Nephron (organoid): ENCODE measurements around the gene KIF22.

ENCODE experiments used
- H3K27ac Mint-ChIP-seq, 3 experiments: 2 replicates each; pipeline ENCODE4 v1.8.0; 2020; ENCODE audit warnings: mixed read lengths in 3 of 3, mild to moderate bottlenecking in 2 of 3, moderate library complexity in 1 of 3
- H3K27me3 Mint-ChIP-seq: 2 replicates; pipeline ENCODE4 v1.8.0; 2021; ENCODE audit warnings: low read depth, mild to moderate bottlenecking, moderate library complexity, mixed read lengths
- H3K36me3 Mint-ChIP-seq: 2 replicates; pipeline ENCODE4 v1.8.0; 2020; ENCODE audit warnings: low read depth, mixed read lengths
- H3K4me1 Mint-ChIP-seq: 2 replicates; pipeline ENCODE4 v1.8.0; 2020; ENCODE audit warnings: mixed read lengths
- H3K4me3 Mint-ChIP-seq, 3 experiments: 2 replicates each; pipeline ENCODE4 v1.8.0; 2020; ENCODE audit warnings: mild to moderate bottlenecking in 3 of 3, mixed read lengths in 3 of 3, moderate library complexity in 2 of 3
- H3K9me3 Mint-ChIP-seq: 2 replicates; pipeline ENCODE4 v1.8.0; 2020; ENCODE audit warnings: mixed read lengths
- CTCF ChIP-seq, 3 experiments: fragments of 200-600 bp; sonication (generic); IDR thresholded peaks; one replicate each; pipeline ENCODE4 v1.5.0; 2021; ENCODE audit warnings: antibody characterized with exemption in 3 of 3; ENCODE audit not compliant: unreplicated experiment in 3 of 3

KIF22 gene

DNA sequence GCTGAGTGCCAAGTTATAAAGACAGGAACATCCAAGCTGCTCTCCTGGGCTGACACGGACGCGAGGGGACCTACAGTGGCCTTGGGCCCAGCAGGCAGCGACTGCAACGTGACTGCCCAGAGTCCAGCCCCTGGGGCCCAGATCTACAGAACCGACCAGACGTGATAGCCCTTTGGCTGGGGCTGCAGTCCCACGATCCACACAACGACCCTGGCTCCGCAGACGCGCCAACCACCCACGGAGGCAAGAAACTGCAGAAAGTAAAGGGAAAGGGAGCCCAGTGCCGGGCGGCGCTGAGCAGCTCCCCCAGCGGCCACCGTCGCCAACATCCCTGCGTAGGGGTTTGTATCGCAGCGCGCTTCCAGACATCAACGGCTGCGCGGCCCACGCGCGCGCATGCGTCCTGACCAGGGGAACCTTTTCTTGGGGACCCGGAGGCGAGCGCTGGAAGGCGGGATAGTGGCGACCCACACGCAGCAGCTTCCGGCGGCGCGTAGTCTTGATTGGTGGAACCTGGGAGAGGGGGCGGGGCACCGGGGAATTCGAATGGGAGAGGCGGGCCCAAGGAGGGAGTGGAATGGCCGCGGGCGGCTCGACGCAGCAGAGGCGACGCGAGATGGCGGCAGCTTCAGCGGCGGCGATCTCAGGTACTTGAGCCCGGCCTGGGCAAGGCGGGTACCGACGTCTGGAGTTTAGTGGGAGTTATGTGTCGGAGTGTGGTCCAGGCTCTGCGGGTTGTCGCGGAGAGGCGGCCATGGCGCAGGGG, at the start of gene KIF22:
Gene KIF22, plus strand, starts transcription at position 569 of the 766 bp plus-strand sequence. Its CDS starts 9 bp downstream, at position 578.
- Mint-ChIP-seq H3K27me3 (no peaks in the 10 kb centered on the region), H3K27ac (peak within 1 kb of the TSS; percentile 99 to 100 (median 99)), H3K4me3 (peak within 1 kb of the TSS; percentile 97 to 99 (median 98)), H3K36me3 (peaks cover 13% of the 10 kb centered on the region), H3K4me1 (peaks cover 33% of the 10 kb centered on the region), H3K9me3 (no peaks in the 10 kb centered on the region)
- peak; percentile 67 to 81 (median 69) for TF ChIP-seq CTCF (IDR thresholded peaks at IDR 0.05; ENCODE audit: unreplicated experiment in 3 of 3)

- Mint-ChIP-seq H3K4me1 (no peaks in the 10 kb centered on the region), H3K27ac (no peak overlapping the region), H3K27me3 (no peaks in the 10 kb centered on the region), H3K36me3 (no peaks in the 10 kb centered on the region), H3K4me3 (no peak overlapping the region), H3K9me3 (no peaks in the 10 kb centered on the region)
- no peak for TF ChIP-seq CTCF (IDR thresholded peaks at IDR 0.05; ENCODE audit: unreplicated experiment in 3 of 3)
Observed at GRCh38 chr16:29742683-29743275, 47.8 kb upstream of the KIF22 start.

DNA sequence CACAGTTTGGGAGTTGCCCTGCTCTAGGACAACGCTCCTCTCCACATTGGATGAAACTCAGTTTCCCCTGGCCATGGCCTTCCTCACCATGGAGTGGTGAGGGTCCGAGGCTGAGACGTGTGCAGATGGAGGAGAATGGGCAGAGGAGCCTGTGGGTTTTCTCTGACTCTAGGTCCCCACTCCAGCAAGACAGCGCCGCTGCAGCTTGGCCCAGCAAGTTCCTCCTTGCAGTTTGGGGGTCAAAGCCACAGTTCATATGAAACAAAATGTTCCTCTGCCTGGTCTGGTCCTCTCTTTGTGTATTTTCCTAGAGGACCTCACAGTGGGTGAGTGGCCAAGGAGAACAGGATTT, 47.1 kb upstream of the KIF22 start:
- no peak overlapping the region for H3K27ac Mint-ChIP-seq
- no peaks in the 10 kb centered on the region for H3K4me1 Mint-ChIP-seq

GRCh38 chr16:29743827-29744531, 46.6 kb upstream of the KIF22 start:
- no peaks in the 10 kb centered on the region for H3K36me3 Mint-ChIP-seq
- no peak overlapping the region for H3K27ac Mint-ChIP-seq
- no peaks in the 10 kb centered on the region for H3K27me3 Mint-ChIP-seq

More for the DNA sequence above, 47.1 kb upstream of the KIF22 start:
- no peaks in the 10 kb centered on the region for H3K27me3 Mint-ChIP-seq
- no peak for TF ChIP-seq CTCF (IDR thresholded peaks at IDR 0.05; ENCODE audit: unreplicated experiment in 3 of 3)
- H3K4me3 Mint-ChIP-seq = no peak overlapping the region
- no peaks in the 10 kb centered on the region for H3K9me3 Mint-ChIP-seq
- no peaks in the 10 kb centered on the region for H3K36me3 Mint-ChIP-seq

GRCh38 chr16:29744541-29745101, 45.9 kb upstream of the KIF22 start:
- H3K4me1 Mint-ChIP-seq = no peaks in the 10 kb centered on the region
- TF ChIP-seq CTCF (IDR thresholded peaks at IDR 0.05; ENCODE audit: unreplicated experiment in 3 of 3) = no peak
- no peaks in the 10 kb centered on the region for H3K36me3 Mint-ChIP-seq
- no peaks in the 10 kb centered on the region for H3K9me3 Mint-ChIP-seq
- no peak overlapping the region for H3K27ac Mint-ChIP-seq
- H3K4me3 Mint-ChIP-seq = no peak overlapping the region
- no peaks in the 10 kb centered on the region for H3K27me3 Mint-ChIP-seq

More at GRCh38 chr16:29743827-29744531, 46.6 kb upstream of the KIF22 start:
- no peak for TF ChIP-seq CTCF (IDR thresholded peaks at IDR 0.05; ENCODE audit: unreplicated experiment in 3 of 3)
- Mint-ChIP-seq H3K9me3 (no peaks in the 10 kb centered on the region), H3K4me1 (no peaks in the 10 kb centered on the region), H3K4me3 (no peak overlapping the region)
